ENCODE data around the gene SNN. TPM values are rescaled to one million over a fixed set of nuclear protein-coding genes. Genes with fewer than 3 reads are reported as not detected.

SNN gene
- total RNA-seq, 2 experiments from 2014 or later, result 6.2 to 7.3 TPM

DNA sequence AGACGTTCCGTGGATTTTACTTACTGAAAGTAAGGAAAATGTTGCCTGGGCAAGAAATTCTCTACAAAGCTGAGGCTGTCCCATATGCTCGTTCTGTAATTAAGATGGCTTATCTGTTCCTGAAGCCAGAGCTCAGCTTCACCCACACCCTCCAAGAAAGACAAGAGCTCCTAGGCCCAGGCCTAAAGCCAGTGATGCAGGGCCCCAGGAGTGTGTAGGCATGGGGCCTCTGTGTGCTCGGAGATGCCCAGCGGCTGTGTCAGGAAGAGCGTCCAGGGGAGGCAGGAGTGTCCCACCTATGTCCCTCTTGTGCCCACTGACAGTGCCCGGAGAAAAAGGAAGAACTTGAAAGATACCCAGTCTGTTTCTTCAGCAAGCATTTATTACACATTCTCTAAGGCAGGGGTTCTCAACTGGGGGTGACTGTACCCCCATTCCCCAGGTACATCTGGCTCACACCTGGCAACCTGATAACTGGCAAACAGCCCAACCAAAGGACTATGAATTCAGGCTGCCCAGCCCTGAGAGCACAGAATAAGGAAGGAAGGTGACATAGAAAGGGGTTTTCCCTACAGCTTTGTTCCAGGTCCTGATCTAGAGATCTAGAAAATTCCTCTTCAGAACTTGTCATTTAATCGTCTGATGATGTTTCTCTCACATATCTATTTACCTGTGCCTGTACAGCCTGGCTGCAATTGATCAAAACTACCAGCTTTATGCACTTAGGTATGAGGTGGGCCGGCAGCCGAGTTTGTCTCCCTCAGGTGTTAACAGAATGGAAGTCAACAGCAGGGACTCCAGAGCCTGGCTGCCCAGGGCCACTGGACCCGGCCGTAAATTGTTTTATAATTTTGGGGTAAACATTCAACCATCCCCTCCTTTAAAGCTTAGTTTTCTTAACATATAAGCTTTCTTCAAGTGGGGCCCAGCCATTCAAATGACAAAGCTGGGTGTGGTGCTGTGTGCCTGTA lies 12.0 kb downstream of the SNN start:
- ChIA-PET POLR2A (interaction anchor here (0.9 to 1.3 kb wide), 3 partner anchors 9 to 119 kb away, joined by 3 read pairs; partner anchors contain the start of gene TXNDC11), CTCF (interaction anchor here (1.4 to 1.5 kb wide), 3 partner anchors 20 to 284 kb away, joined by 3 to 4 read pairs (median 3); no protein-coding TSS in a partner anchor)
- Mint-ChIP-seq H3K27me3 (no peaks in the 10 kb centered on the region), H3K27ac (peak overlapping the region; percentile 10), H3K9me3 (no peaks in the 10 kb centered on the region), H3K4me3 (no peak overlapping the region), H3K36me3 (ENCODE audit: low read depth) (peaks cover 77% of the 10 kb centered on the region), H3K4me1 (peaks cover 70% of the 10 kb centered on the region)
- no peak for DNase-seq

DNA sequence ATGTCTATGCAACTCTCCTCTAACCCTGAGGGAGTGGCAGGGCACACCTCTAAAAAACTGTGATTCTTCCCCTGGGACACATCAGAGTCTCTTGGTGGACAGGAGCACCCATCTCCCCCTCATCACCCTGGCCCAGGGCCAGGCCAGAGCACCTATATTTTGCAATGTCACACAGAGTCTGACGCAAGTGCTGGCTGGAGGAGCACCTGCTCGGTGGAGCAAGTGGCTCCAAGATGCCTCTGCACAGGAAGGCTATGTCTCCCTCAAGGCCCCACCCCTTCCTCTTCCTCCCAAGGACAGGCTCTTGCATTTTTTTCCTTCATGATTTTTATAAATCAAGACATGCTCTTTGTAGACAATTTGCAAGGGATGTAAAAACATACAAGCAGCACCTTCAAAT lies 13.3 kb downstream of the SNN start:
- Mint-ChIP-seq H3K4me1 (peaks cover 66% of the 10 kb centered on the region), H3K27ac (peak overlapping the region; percentile 82), H3K36me3 (ENCODE audit: low read depth) (peaks cover 83% of the 10 kb centered on the region), H3K27me3 (no peaks in the 10 kb centered on the region), H3K4me3 (peak overlapping the region; percentile 19), H3K9me3 (no peaks in the 10 kb centered on the region)
- DNase-seq, result no peak
- ChIA-PET CTCF (interaction anchor here (1.1 kb wide), 1 partner anchor 149 kb away, joined by 3 read pairs; no protein-coding TSS in a partner anchor), POLR2A (interaction anchor here (1.3 kb wide), 1 partner anchor 121 kb away, joined by 3 read pairs; no protein-coding TSS in a partner anchor)

DNA sequence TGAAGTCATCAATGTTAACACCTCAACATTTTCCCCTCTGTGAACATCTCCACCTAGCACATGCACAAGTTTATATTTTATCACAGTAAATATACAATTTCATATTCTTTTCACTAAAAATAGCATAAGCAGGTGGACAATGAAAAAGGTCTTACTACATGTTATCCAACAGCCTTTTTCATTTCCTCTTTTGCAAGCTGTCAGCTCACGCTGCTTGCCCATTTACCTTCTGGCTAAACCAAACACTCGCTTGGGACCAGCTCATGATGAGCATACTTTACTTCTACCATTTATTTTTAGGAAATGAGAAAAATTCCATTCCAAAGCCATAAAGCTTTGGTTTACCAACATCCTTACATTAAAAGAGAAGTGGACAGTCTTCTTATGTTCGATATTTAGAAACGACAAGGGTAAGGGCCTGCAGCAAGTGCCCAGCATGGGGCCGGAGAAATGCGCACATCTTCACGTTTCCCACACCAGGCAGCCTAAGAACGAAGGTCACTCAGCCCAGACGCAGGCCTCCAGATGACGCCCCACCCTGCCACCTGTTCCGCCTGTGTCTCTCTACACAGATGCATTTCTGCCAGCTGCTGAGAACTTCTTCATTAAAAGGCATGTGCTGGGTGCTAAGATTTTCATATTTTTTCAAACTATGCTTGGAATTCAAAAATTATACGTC lies 13.9 kb downstream of the SNN start:
- no peak overlapping the region for H3K4me3 Mint-ChIP-seq
- no peak for DNase-seq
- POLR2A ChIA-PET, result no interaction called here
- H3K36me3 Mint-ChIP-seq (ENCODE audit: low read depth), result peaks cover 83% of the 10 kb centered on the region
- no peaks in the 10 kb centered on the region for H3K9me3 Mint-ChIP-seq
- H3K4me1 Mint-ChIP-seq, result peaks cover 66% of the 10 kb centered on the region
- CTCF ChIA-PET, result interaction anchor here (1.1 kb wide), 1 partner anchor 150 kb away, joined by 3 read pairs; no protein-coding TSS in a partner anchor
- peak overlapping the region; percentile 82 for H3K27ac Mint-ChIP-seq
- no peaks in the 10 kb centered on the region for H3K27me3 Mint-ChIP-seq

DNA sequence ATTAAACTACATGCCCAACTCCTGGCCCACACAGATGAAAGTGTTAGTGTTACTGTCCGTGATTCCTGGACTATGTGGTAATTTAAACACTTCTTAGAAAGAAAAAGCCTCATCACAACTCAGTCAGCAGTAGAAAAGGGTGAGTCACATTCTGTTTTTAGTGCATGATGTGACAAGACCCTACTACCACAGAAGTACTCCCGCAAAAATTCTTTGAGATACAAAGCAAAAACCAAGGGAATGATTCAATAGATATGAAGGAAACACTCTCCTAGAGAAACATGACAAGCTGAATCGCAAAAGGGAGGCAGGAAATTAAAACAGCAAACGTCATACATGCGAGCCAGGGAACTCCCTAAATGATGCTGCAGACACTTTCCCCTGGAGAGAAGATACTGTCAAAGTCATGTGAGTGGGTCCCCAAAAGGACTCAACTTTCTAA lies 14.4 kb downstream of the SNN start:
- peak overlapping the region; percentile 49 for H3K27ac Mint-ChIP-seq
- H3K9me3 Mint-ChIP-seq, result no peaks in the 10 kb centered on the region
- CTCF ChIA-PET, result interaction anchor here (1.1 kb wide), 1 partner anchor 151 kb away, joined by 3 read pairs; no protein-coding TSS in a partner anchor
- no peak for DNase-seq
- no peaks in the 10 kb centered on the region for H3K27me3 Mint-ChIP-seq
- H3K4me1 Mint-ChIP-seq, result peaks cover 62% of the 10 kb centered on the region
- no peak overlapping the region for H3K4me3 Mint-ChIP-seq
- peaks cover 82% of the 10 kb centered on the region for H3K36me3 Mint-ChIP-seq (ENCODE audit: low read depth)
- POLR2A ChIA-PET, result no interaction called here

DNA sequence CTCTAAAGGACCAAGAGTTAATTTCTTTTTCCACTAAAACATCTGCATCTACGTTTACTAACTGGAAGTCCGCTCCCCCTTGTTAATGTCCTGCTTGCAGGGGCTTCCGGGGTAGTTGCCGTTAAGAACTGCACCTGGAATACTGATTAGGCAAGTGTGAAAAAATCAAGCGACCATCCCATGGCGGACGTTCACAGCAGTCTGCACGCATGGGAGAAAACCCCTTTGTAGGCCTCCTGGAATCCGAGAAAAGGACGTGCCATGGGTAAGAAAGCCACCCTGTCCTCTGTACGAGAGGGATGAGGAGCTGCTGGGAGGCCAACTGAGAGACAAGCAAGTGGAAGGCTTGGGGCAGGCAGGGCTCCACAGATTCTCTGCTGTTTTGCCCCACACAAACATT lies 14.9 kb downstream of the SNN start:
- Mint-ChIP-seq H3K9me3 (no peaks in the 10 kb centered on the region), H3K27ac (peak overlapping the region; percentile 49), H3K27me3 (no peaks in the 10 kb centered on the region), H3K4me1 (peaks cover 59% of the 10 kb centered on the region), H3K36me3 (ENCODE audit: low read depth) (peaks cover 82% of the 10 kb centered on the region), H3K4me3 (no peak overlapping the region)
- POLR2A ChIA-PET, result no interaction called here
- CTCF ChIA-PET, result no interaction called here
- DNase-seq, result no peak

DNA sequence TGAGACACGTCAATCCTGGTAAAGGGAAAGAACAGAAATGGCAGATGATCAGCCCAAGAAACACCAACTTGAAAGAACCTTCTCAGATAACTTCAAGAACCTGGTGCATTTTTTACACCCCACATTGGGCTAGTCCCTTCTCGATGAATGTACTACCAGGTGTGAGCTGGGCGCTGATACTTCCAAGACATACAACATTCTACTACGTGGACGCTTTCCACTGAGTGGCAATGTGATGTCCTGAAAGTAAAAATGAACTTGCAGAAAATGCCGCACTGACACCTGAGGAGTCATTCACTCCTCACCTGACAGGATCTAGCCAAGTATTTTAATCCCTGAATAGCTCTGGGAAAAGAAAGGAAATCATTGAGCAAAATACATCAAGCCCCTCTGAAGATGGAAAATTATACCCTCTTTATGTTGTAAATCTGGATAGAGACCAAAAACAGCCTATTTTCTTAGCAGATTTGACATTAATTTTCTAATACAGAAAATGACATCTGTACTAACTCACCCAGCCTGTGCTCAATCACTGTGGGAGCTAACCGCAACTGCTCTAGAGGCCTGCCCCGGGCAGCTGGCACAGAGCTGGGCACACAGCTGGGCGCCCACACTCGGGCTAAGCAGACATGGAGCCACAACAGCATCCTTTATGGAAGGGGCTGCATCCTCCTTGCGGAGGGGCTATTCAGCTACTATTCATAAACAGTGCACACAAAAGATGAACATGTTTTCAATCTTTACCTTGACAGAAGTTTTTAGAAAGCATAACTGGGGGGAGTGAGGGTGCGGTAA lies 16.2 kb downstream of the SNN start:
- Mint-ChIP-seq H3K9me3 (no peaks in the 10 kb centered on the region), H3K36me3 (ENCODE audit: low read depth) (peaks cover 79% of the 10 kb centered on the region), H3K4me3 (no peak overlapping the region), H3K4me1 (peaks cover 56% of the 10 kb centered on the region), H3K27ac (no peak overlapping the region), H3K27me3 (no peaks in the 10 kb centered on the region)
- ChIA-PET CTCF (no interaction called here), POLR2A (interaction anchor here (1.6 kb wide), 1 partner anchor 15 kb away, joined by 4 read pairs; no protein-coding TSS in a partner anchor)
- DNase-seq, result no peak

DNA sequence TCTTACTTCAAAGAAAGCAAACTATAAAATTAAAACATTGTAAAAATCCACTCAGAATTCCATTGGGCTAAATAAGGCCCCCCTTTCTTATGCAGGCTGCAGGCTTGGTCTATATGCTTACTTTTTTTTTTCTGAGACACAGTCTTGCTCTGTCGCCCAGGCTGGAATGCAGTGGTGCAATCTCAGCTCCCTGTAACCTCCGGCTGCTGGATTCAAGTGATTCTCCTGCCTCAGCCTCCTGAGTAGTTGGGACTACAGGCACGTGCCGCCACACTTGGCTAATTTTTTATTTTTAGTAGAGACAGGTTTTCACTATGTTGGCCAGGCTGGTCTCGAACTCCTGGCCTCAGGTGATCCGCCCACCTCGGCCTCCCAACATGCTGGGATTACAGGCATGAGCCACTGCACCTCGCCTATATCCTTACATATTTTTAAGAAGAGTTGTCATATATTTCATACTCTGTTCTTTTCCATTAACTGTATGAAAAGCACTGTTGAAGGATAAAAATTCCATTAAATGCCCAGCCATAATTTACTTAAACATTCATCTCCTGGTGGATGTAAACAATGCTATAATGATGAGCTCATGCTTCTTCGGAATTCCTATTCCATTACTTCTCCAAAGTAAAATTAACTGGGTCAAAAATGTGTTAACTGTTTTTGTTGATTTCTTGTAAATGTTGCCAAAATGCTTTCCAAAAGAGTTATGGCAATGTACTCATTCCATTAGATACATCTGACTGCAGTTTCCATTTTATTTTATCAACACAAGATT lies 17.8 kb downstream of the SNN start:
- CTCF ChIA-PET, result no interaction called here
- Mint-ChIP-seq H3K4me3 (no peak overlapping the region), H3K27ac (no peak overlapping the region), H3K9me3 (no peaks in the 10 kb centered on the region), H3K36me3 (ENCODE audit: low read depth) (peaks cover 79% of the 10 kb centered on the region), H3K27me3 (no peaks in the 10 kb centered on the region), H3K4me1 (peaks cover 52% of the 10 kb centered on the region)
- POLR2A ChIA-PET, result no interaction called here
- no peak for DNase-seq

DNA sequence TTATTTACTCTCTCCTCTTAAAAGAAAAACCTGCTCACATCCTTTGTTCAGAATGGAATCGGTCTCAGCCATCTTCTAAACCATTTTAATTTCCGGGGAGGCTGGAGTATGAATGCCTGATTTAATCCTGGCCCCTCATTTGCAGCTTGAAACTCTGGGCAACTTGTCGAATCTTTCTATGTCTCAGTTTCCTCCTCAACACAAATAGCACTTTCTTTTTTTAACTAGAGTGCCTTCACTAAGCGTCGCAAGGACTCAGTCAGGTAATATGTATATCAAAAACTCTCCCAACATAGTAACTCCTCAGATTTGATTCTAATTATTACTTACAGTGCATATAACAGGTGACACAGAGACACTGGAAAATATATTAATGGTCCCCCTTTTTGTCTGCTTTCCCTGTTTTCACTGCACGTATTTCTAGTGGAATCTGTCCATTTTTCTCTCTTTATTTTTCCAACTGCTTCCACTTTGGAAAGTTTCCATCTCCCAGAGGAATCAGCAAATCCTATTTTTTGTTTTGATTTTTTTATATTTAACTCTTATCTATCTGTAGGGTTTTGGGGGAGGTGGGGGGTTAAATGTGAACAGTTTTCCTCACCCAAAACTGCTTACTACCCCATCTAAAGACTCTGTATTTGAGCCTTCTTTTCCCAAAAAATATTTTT lies 18.6 kb downstream of the SNN start:
- H3K27me3 Mint-ChIP-seq, result no peaks in the 10 kb centered on the region
- no peaks in the 10 kb centered on the region for H3K9me3 Mint-ChIP-seq
- peaks cover 44% of the 10 kb centered on the region for H3K4me1 Mint-ChIP-seq
- POLR2A ChIA-PET, result no interaction called here
- H3K4me3 Mint-ChIP-seq, result no peak overlapping the region
- peaks cover 81% of the 10 kb centered on the region for H3K36me3 Mint-ChIP-seq (ENCODE audit: low read depth)
- H3K27ac Mint-ChIP-seq, result no peak overlapping the region
- DNase-seq, result no peak
- CTCF ChIA-PET, result no interaction called here

DNA sequence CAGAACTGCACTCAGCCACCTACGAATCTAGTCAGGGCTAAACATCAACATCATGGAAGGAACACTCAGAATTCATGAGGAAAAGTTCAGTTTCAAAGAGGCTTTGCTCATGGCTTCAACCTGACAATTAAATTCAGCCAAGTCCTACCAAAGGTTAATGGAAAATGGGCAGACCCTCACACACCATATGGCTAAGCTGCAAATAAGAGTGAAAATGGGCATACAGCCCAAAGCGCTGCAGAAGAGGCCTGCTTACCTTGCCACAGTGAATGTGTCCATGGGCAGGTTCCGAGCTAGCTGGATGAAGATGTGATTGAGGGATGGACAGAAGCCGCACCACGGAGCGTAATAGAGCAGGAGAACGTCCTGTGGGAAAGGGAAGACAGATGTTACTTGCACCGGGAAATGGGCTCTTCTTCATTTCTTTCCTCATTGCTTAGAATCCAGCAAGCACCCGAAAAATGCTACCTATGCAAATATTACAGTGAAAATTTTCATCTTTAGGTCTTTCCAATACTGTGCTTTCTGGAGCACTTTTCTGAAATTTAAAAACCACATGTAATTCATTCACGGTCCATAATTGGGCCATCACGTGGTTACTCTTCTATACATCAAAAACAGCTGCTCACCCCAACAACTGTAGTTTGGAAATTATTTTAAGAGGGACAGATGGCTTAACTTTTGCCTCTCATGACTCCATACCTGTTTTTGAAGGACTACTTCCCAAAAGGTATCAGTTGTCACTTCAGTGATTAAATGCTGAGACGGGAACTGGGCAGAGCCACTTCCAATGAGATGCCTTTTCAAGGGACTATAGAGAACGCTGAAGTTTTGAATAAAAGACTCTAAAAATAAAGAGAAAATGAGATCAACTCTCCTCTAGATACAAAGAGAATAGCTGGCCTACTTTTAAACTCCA lies 19.6 kb downstream of the SNN start:
- ChIA-PET POLR2A (interaction anchor here (0.7 to 1.9 kb wide), 2 partner anchors 20 to 55 kb away, joined by 3 to 6 read pairs; partner anchors contain the start of gene TXNDC11), CTCF (interaction anchor here (0.7 to 3.0 kb wide), 6 partner anchors 9 to 156 kb away, joined by 3 to 17 read pairs (median 8); no protein-coding TSS in a partner anchor)
- DNase-seq, result no peak
- Mint-ChIP-seq H3K36me3 (ENCODE audit: low read depth) (peaks cover 75% of the 10 kb centered on the region), H3K4me3 (no peak overlapping the region), H3K27ac (no peak overlapping the region), H3K4me1 (peaks cover 34% of the 10 kb centered on the region), H3K27me3 (no peaks in the 10 kb centered on the region), H3K9me3 (no peaks in the 10 kb centered on the region)

DNA sequence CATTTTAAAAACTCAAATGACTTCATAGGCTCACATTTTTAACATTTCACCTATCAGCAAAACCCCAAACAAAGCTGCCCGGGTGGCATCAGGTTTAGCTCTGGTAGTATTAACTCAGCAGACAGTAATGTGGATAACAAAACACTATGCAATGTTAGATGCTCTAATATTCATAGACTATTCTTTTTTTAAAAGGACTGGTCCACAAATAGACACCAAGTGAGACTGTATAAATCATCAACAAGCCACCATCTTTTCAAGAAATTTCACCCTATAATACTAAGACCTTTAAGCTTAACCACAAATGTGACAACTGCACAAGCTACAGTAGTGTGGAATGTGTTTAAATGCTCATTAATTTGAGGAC lies 20.2 kb downstream of the SNN start:
- POLR2A ChIA-PET, result interaction anchor here (0.7 to 1.9 kb wide), 2 partner anchors 21 to 54 kb away, joined by 3 to 6 read pairs; partner anchors contain the start of gene TXNDC11
- peaks cover 27% of the 10 kb centered on the region for H3K4me1 Mint-ChIP-seq
- H3K4me3 Mint-ChIP-seq, result no peak overlapping the region
- CTCF ChIA-PET, result interaction anchor here (0.7 to 3.0 kb wide), 6 partner anchors 9 to 157 kb away, joined by 3 to 17 read pairs (median 8); no protein-coding TSS in a partner anchor
- H3K27ac Mint-ChIP-seq, result no peak overlapping the region
- H3K9me3 Mint-ChIP-seq, result no peaks in the 10 kb centered on the region
- no peak for DNase-seq
- peaks cover 69% of the 10 kb centered on the region for H3K36me3 Mint-ChIP-seq (ENCODE audit: low read depth)
- H3K27me3 Mint-ChIP-seq, result no peaks in the 10 kb centered on the region

All from activated CD4-positive, alpha-beta memory T cell treated with anti-CD3 and anti-CD28 coated beads, Interleukin-2, amount 10 ng/mL, durations not matched to agents 7 days and 5 days (primary cell).